ENCODE data around the gene MS4A6A.

DNA sequence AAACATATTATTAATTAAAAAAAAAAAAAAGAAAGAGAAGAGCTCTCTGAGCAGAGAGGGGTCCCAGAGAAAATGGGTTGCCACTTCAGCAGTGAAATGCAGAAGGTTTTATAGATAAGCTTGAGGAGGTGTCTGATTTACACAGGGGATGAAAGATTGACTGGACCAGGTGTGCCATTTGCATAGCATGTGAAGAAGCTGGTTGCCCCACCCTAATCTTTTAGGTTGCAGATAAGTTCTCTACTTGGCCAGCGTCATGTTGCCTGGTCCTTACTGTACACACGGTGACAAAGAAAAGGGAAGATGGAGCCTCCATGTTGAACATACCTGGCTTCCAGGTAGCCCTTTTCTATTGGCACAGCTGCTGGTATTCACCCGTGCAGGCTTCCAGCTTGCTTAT, 53.0 kb downstream of the MS4A6A start:
- TF ChIP-seq, protein P1, sequence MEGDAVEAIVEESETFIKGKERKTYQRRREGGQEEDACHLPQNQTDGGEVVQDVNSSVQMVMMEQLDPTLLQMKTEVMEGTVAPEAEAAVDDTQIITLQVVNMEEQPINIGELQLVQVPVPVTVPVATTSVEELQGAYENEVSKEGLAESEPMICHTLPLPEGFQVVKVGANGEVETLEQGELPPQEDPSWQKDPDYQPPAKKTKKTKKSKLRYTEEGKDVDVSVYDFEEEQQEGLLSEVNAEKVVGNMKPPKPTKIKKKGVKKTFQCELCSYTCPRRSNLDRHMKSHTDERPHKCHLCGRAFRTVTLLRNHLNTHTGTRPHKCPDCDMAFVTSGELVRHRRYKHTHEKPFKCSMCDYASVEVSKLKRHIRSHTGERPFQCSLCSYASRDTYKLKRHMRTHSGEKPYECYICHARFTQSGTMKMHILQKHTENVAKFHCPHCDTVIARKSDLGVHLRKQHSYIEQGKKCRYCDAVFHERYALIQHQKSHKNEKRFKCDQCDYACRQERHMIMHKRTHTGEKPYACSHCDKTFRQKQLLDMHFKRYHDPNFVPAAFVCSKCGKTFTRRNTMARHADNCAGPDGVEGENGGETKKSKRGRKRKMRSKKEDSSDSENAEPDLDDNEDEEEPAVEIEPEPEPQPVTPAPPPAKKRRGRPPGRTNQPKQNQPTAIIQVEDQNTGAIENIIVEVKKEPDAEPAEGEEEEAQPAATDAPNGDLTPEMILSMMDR (IDR thresholded peaks at IDR 0.05): no peak
- TF ChIP-seq EZH2 (IDR thresholded peaks at IDR 0.05; ENCODE audit: borderline replicate concordance, insufficient read depth, low read depth, low read length, poor library complexity, severe bottlenecking): no peak
